ENCODE results near the gene ADAMTS3. TPM values are rescaled to one million over a fixed set of nuclear protein-coding genes. Genes with fewer than 3 reads are reported as not detected.

The ADAMTS3 gene
- total RNA-seq, 2 donors from 2014 or later, result 2.3 to 5.4 TPM

DNA sequence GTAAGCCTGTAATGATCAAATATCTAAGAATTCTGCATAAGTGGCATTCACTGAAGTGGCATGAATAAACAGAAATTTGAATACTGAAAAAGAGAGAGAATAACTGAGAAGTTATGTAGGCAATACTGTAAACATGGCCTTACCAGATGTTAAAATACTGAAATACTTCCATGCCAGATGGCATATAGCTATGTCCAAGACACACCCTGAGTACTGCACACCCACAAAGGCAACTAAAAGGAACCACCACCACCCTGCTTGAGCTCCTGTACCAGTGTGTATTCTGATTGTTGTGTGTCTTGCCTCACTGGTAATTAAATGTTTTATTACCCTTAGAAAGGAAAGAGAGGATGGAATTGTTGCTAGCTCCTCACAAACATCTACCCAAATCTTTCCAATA, 192.1 kb downstream of the ADAMTS3 start:
- ATAC-seq (ENCODE audit: insufficient number of reproducible peaks, low FRiP score, low read depth) (no peak), DNase-seq (ENCODE audit: low spot score) (no peak)
- no peaks in the 10 kb centered on the region for H3K27me3 ChIP-seq (replicated peaks; ENCODE audit: insufficient read depth)
- H3K36me3 ChIP-seq, result no peaks in the 10 kb centered on the region
- peaks cover 12 to 22% of the 10 kb centered on the region in 2 donors for H3K4me1 ChIP-seq (ENCODE audit: control insufficient read depth in 1 of 2, low read depth in 2 of 2)
- H3K9me3 ChIP-seq, result no peaks in the 10 kb centered on the region
- TF ChIP-seq, protein P1, sequence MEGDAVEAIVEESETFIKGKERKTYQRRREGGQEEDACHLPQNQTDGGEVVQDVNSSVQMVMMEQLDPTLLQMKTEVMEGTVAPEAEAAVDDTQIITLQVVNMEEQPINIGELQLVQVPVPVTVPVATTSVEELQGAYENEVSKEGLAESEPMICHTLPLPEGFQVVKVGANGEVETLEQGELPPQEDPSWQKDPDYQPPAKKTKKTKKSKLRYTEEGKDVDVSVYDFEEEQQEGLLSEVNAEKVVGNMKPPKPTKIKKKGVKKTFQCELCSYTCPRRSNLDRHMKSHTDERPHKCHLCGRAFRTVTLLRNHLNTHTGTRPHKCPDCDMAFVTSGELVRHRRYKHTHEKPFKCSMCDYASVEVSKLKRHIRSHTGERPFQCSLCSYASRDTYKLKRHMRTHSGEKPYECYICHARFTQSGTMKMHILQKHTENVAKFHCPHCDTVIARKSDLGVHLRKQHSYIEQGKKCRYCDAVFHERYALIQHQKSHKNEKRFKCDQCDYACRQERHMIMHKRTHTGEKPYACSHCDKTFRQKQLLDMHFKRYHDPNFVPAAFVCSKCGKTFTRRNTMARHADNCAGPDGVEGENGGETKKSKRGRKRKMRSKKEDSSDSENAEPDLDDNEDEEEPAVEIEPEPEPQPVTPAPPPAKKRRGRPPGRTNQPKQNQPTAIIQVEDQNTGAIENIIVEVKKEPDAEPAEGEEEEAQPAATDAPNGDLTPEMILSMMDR (IDR thresholded peaks at IDR 0.05), result no peak
- H3K27ac ChIP-seq, result peak overlapping the region; percentile 19 to 51
- no peak overlapping the region for H3K4me3 ChIP-seq

DNA sequence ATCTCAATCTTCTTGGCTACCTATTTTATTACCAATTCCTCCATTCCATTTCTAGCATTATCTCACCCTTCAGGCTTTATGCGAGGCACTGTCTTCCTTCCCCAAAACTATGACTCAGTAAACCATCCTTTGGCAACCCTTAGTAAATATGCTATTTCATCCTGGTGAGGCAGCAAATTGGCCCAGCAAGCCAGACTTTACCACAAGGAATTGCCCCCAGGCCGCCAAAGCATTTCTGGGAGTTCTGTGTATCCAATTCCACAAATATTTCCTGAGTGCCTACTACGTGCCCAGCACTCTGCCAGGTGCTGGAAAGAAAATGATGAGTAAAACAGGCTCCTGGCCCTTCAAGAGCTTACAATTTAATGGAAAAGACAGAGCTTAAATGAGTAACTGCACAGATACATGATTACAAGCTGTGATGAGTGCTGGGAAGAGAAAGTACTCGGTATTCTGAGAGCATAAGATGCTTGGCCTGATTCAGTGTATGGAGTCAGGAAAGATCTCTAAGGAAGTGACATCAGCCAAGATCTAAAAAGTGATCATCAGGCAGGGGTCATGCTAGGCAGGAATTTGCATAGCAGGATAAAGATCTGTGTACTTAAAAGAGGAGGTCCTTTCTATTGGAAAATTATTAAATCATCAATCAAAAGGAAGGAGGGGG, 193.8 kb downstream of the ADAMTS3 start:
- no peak overlapping the region for H3K4me3 ChIP-seq
- peaks cover 12 to 22% of the 10 kb centered on the region in 2 donors for H3K4me1 ChIP-seq (ENCODE audit: control insufficient read depth in 1 of 2, low read depth in 2 of 2)
- no peaks in the 10 kb centered on the region for H3K36me3 ChIP-seq
- DNase-seq (ENCODE audit: low spot score) (no peak), ATAC-seq (ENCODE audit: insufficient number of reproducible peaks, low FRiP score, low read depth) (no peak)
- no peaks in the 10 kb centered on the region for H3K9me3 ChIP-seq
- no peak overlapping the region for H3K27ac ChIP-seq
- no peaks in the 10 kb centered on the region for H3K27me3 ChIP-seq (replicated peaks; ENCODE audit: insufficient read depth)
- TF ChIP-seq, protein P1 (IDR thresholded peaks at IDR 0.05), result no peak

DNA sequence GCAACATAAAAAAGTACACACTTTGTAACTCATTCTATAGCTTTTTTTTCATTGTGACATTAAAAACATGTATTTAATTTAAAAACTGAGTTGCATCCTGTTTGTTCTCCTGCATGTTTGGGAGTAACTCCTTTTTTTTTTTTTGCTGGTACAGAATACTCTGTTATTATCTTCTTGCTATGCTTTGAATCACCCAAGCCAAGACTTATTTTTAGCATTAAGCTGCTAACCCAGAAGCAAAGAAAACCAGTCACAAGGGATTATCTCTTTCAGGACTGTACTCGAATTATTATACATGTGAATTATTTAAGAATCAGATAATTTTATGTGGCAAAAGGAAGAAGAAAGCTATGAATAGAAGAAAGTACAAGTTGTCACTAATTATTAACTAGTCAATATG, 194.9 kb downstream of the ADAMTS3 start:
- Histone ChIP-seq H3K36me3 (no peaks in the 10 kb centered on the region), H3K9me3 (no peaks in the 10 kb centered on the region), H3K27ac (no peak overlapping the region), H3K27me3 (replicated peaks; ENCODE audit: insufficient read depth) (no peaks in the 10 kb centered on the region), H3K4me1 (ENCODE audit: control insufficient read depth in 1 of 2, low read depth in 2 of 2) (peaks cover 12 to 22% of the 10 kb centered on the region in 2 donors), H3K4me3 (no peak overlapping the region)
- ATAC-seq (ENCODE audit: insufficient number of reproducible peaks, low FRiP score, low read depth) (no peak), DNase-seq (ENCODE audit: low spot score) (no peak)
- TF ChIP-seq, protein P1 (IDR thresholded peaks at IDR 0.05), result no peak

DNA sequence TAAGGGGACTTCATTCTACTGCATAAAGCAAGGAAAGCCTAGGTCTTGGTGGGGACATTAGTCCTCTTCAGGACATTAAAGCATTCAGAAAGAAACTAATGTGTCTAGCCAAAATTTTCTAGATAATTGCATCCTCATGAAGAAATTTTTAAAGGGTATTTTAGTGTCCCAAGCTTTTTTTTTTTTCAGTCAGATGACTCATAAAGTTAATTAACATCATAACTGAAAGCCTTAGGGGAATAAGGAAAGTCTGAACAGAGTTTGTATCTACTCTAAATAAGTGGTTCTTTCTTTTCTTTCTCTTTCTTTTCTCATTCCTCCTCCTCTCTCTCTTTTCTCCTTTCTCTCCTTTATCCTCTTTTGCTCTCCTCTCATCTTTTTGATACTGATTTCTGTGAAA, 202.4 kb downstream of the ADAMTS3 start:
- Histone ChIP-seq H3K27ac (no peak overlapping the region), H3K36me3 (no peaks in the 10 kb centered on the region), H3K4me1 (ENCODE audit: control insufficient read depth in 1 of 2, low read depth in 2 of 2) (no peaks in the 10 kb centered on the region), H3K4me3 (no peak overlapping the region), H3K9me3 (no peaks in the 10 kb centered on the region), H3K27me3 (replicated peaks; ENCODE audit: insufficient read depth) (no peaks in the 10 kb centered on the region)
- ATAC-seq (ENCODE audit: insufficient number of reproducible peaks, low FRiP score, low read depth) (no peak), DNase-seq (ENCODE audit: low spot score) (no peak)
- TF ChIP-seq, protein P1 (IDR thresholded peaks at IDR 0.05), result no peak

DNA sequence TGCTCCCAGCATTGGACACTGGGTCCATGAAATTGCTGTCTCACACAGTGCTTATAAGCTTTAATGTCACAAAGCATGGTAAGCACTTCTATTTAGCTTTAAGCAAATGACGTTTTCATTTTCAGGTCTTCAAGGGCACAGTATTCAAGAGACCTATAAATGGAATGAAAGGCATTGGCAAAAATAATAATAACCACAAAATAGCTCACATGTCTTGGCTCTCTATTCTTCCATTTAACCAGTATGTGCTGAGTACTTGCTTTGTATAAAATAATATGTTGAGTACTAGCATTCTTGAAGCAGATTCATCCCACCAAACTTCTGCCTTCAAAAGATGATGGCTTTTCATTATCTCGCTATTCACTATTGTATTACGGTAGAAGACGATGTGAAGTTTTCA, 203.0 kb downstream of the ADAMTS3 start:
- Histone ChIP-seq H3K27ac (no peak overlapping the region), H3K36me3 (no peaks in the 10 kb centered on the region), H3K27me3 (replicated peaks; ENCODE audit: insufficient read depth) (no peaks in the 10 kb centered on the region), H3K4me1 (ENCODE audit: control insufficient read depth in 1 of 2, low read depth in 2 of 2) (no peaks in the 10 kb centered on the region), H3K9me3 (no peaks in the 10 kb centered on the region), H3K4me3 (no peak overlapping the region)
- DNase-seq (ENCODE audit: low spot score) (no peak), ATAC-seq (ENCODE audit: insufficient number of reproducible peaks, low FRiP score, low read depth) (no peak)
- TF ChIP-seq, protein P1 (IDR thresholded peaks at IDR 0.05), result no peak

All from thoracic aorta (tissue), 2 donors.